Measurements from ENCODE around the gene OSR1.
A peak's percentile ranks its signal among the peaks of the same experiment; 100 is the strongest.

DNA sequence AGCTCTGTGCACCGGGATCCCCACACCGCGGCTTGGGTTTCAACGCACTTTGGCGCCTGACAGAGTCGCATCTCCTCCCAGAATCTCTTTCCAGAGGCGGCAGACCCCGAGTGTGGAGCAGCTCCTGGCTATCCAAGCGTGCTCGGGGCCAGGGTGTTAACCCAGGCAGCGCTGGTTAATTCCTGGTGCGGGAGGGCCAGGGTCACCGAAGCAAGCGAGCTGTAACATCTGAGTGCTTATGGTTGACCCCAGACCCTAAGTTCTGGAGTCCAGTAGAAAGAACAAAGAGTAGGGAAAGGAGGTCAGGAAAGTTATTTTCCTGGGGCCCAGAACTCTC is 566 bp upstream of the OSR1 start:
- TF ChIP-seq, protein P1, sequence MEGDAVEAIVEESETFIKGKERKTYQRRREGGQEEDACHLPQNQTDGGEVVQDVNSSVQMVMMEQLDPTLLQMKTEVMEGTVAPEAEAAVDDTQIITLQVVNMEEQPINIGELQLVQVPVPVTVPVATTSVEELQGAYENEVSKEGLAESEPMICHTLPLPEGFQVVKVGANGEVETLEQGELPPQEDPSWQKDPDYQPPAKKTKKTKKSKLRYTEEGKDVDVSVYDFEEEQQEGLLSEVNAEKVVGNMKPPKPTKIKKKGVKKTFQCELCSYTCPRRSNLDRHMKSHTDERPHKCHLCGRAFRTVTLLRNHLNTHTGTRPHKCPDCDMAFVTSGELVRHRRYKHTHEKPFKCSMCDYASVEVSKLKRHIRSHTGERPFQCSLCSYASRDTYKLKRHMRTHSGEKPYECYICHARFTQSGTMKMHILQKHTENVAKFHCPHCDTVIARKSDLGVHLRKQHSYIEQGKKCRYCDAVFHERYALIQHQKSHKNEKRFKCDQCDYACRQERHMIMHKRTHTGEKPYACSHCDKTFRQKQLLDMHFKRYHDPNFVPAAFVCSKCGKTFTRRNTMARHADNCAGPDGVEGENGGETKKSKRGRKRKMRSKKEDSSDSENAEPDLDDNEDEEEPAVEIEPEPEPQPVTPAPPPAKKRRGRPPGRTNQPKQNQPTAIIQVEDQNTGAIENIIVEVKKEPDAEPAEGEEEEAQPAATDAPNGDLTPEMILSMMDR (conservative IDR thresholded peaks at IDR 0.05; ENCODE audit: low read depth in 2 of 2): no peak
- TF ChIP-seq EZH2 (IDR thresholded peaks at IDR 0.05; ENCODE audit: low read depth, unreplicated experiment) (peak; percentile 89), POLR2AphosphoS5 (IDR thresholded peaks at IDR 0.05; ENCODE audit: low read depth) (no peak), CREB1 (CRISPR knock-in tag; IDR thresholded peaks at IDR 0.05; ENCODE audit: low read depth) (no peak), EZH2phosphoT487 (IDR thresholded peaks at IDR 0.05; ENCODE audit: unreplicated experiment) (peak; percentile 76), ZNF114 (CRISPR knock-in tag; IDR thresholded peaks at IDR 0.05) (no peak), JUNB (IDR thresholded peaks at IDR 0.05; ENCODE audit: unreplicated experiment) (no peak)
- TF ChIP-seq, protein P2, sequence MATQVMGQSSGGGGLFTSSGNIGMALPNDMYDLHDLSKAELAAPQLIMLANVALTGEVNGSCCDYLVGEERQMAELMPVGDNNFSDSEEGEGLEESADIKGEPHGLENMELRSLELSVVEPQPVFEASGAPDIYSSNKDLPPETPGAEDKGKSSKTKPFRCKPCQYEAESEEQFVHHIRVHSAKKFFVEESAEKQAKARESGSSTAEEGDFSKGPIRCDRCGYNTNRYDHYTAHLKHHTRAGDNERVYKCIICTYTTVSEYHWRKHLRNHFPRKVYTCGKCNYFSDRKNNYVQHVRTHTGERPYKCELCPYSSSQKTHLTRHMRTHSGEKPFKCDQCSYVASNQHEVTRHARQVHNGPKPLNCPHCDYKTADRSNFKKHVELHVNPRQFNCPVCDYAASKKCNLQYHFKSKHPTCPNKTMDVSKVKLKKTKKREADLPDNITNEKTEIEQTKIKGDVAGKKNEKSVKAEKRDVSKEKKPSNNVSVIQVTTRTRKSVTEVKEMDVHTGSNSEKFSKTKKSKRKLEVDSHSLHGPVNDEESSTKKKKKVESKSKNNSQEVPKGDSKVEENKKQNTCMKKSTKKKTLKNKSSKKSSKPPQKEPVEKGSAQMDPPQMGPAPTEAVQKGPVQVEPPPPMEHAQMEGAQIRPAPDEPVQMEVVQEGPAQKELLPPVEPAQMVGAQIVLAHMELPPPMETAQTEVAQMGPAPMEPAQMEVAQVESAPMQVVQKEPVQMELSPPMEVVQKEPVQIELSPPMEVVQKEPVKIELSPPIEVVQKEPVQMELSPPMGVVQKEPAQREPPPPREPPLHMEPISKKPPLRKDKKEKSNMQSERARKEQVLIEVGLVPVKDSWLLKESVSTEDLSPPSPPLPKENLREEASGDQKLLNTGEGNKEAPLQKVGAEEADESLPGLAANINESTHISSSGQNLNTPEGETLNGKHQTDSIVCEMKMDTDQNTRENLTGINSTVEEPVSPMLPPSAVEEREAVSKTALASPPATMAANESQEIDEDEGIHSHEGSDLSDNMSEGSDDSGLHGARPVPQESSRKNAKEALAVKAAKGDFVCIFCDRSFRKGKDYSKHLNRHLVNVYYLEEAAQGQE (IDR thresholded peaks at IDR 0.05; ENCODE audit: unreplicated experiment): no peak
- TF ChIP-seq, protein P3, sequence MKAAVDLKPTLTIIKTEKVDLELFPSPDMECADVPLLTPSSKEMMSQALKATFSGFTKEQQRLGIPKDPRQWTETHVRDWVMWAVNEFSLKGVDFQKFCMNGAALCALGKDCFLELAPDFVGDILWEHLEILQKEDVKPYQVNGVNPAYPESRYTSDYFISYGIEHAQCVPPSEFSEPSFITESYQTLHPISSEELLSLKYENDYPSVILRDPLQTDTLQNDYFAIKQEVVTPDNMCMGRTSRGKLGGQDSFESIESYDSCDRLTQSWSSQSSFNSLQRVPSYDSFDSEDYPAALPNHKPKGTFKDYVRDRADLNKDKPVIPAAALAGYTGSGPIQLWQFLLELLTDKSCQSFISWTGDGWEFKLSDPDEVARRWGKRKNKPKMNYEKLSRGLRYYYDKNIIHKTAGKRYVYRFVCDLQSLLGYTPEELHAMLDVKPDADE (IDR thresholded peaks at IDR 0.05): no peak

Measured in GM23338 (cell line).